SU-DHL-6 (cell line): ENCODE results near the gene ACACA.
"Not testable (repeated sequence)": the region's sequence is repeated elsewhere in the genome, so short reads cannot be mapped to it uniquely, and the experiment has no call there.

Source experiments
- H2AFZ ChIP-seq: fragments of 200-600 bp; sonication (generic); 2 replicates; pipeline ENCODE4 v1.6.1; 2014; ENCODE audit warnings: low read depth, mild to moderate bottlenecking, moderate library complexity, mixed read lengths, antibody characterized with exemption, low read length; ENCODE audit not compliant: severe bottlenecking
- H3F3A ChIP-seq: fragments of 200-600 bp; shearing (Covaris generic); 2 replicates; pipeline ENCODE4 v1.6.0; 2016; ENCODE audit warnings: antibody characterized with exemption, mild to moderate bottlenecking; ENCODE audit not compliant: insufficient read depth
- H3K27ac ChIP-seq: fragments of 200-600 bp; sonication (generic); 2 replicates; pipeline ENCODE4 v1.5.1; 2016; ENCODE audit warnings: low read depth, mild to moderate bottlenecking, low read length, moderate library complexity, mixed read lengths
- H3K27me3 ChIP-seq: fragments of 200-600 bp; sonication (generic), shearing (Covaris generic); 2 replicates; pipeline ENCODE4 v1.6.0; 2014; ENCODE audit warnings: mild to moderate bottlenecking, low read length
- H3K36me3 ChIP-seq: fragments of 200-600 bp; sonication (generic); 2 replicates; pipeline ENCODE4 v1.6.1; 2014; ENCODE audit warnings: mild to moderate bottlenecking, low read length, mixed read lengths
- H3K4me2 ChIP-seq: fragments of 300-600, 200-600 bp; shearing (Covaris generic), sonication (generic); 2 replicates; pipeline ENCODE4 v1.6.0; 2014; ENCODE audit warnings: low read length, low read depth, mild to moderate bottlenecking; ENCODE audit not compliant: poor library complexity, severe bottlenecking
- H3K4me3 ChIP-seq: fragments of 200-600 bp; sonication (generic); 2 replicates; pipeline ENCODE4 v1.5.1; 2014; ENCODE audit warnings: antibody characterized with exemption, low read length, mild to moderate bottlenecking, mixed read lengths; ENCODE audit not compliant: insufficient read depth, poor library complexity, severe bottlenecking
- H3K79me2 ChIP-seq: fragments of 200-600 bp; sonication (generic); 2 replicates; pipeline ENCODE4 v1.6.1; 2014; ENCODE audit warnings: mild to moderate bottlenecking, low read length, moderate library complexity; ENCODE audit not compliant: insufficient read depth
- H3K9ac ChIP-seq: fragments of 200-600 bp; sonication (generic); 2 replicates; pipeline ENCODE4 v1.7.0; 2014; ENCODE audit warnings: mild to moderate bottlenecking, low read length
- H3K9me2 ChIP-seq: fragments of 200-600 bp; sonication (generic); replicated peaks from 2 replicates; pipeline ENCODE4 v1.6.1; 2014; ENCODE audit warnings: low read length; ENCODE audit not compliant: insufficient read depth
- H3K9me3 ChIP-seq: fragments of 200-600 bp; sonication (generic); 2 replicates; pipeline ENCODE4 v1.6.1; 2014; ENCODE audit warnings: low read length, mixed read lengths; ENCODE audit not compliant: insufficient read depth
- H4K20me1 ChIP-seq: fragments of 200-600 bp; sonication (generic); 2 replicates; pipeline ENCODE4 v1.6.1; 2014; ENCODE audit warnings: low read depth, mild to moderate bottlenecking, antibody characterized with exemption, low read length, moderate library complexity, mixed read lengths
- CTCF ChIP-seq: fragments of 200-600 bp; sonication (generic); IDR thresholded peaks from one replicate; pipeline ENCODE4 v1.5.1; 2017; ENCODE audit warnings: antibody characterized with exemption, mild to moderate bottlenecking, low read length, moderate library complexity; ENCODE audit not compliant: insufficient read depth, poor library complexity, severe bottlenecking
- EZH2phosphoT487 ChIP-seq: fragments of 200-600 bp; sonication (generic), shearing (Covaris generic); conservative IDR thresholded peaks from 2 replicates; pipeline ENCODE4 v1.6.1; 2018; ENCODE audit warnings: mild to moderate bottlenecking, antibody characterized with exemption, low read length, moderate library complexity, mixed read lengths

ACACA gene

DNA sequence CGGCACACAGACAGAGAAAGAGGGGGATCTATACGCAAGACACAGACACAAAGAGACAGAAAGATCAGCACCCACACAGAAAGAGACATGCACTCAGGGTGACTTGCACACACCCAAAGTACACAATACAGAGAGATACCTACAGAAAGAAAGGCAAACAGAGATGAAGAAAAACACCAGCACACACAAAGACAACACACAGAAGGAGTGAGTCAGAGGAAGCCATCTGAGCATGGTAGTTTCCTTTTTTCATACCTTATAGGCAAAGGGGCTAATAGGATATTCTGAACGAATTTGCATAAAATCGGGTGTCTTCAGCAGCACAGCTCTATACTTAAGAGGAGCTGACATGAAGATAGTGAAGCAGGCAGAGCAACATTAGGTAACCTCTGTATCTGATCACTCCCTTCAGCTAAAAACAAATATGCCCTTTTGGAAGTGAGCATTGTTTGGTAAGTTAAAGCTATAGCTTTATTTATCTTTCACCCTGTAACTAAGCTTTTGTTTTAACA lies 259.3 kb downstream of the ACACA start:
- peak overlapping the region; percentile 14 for H3K4me3 ChIP-seq
- H2AFZ ChIP-seq: peak overlapping the region; percentile 38
- H3K27me3 ChIP-seq: no peaks in the 10 kb centered on the region
- no peaks in the 10 kb centered on the region for H3K9me2 ChIP-seq
- TF ChIP-seq CTCF (no peak), EZH2phosphoT487 (no peak)
- peak overlapping the region; percentile 32 for H3K9ac ChIP-seq
- no peaks in the 10 kb centered on the region; the same call in 1 of the 2 replicates for H3K36me3 ChIP-seq
- no peaks in the 10 kb centered on the region for H3K79me2 ChIP-seq
- peak overlapping the region; percentile 67 for H3K27ac ChIP-seq
- H3K4me2 ChIP-seq: peak overlapping the region; percentile 56
- no peaks in the 10 kb centered on the region for H4K20me1 ChIP-seq
- H3K9me3 ChIP-seq: no peaks in the 10 kb centered on the region
- 0 out of 2 replicates have a peak, but pooled peaks cover 6% of the 10 kb centered on the region for H3F3A ChIP-seq

DNA sequence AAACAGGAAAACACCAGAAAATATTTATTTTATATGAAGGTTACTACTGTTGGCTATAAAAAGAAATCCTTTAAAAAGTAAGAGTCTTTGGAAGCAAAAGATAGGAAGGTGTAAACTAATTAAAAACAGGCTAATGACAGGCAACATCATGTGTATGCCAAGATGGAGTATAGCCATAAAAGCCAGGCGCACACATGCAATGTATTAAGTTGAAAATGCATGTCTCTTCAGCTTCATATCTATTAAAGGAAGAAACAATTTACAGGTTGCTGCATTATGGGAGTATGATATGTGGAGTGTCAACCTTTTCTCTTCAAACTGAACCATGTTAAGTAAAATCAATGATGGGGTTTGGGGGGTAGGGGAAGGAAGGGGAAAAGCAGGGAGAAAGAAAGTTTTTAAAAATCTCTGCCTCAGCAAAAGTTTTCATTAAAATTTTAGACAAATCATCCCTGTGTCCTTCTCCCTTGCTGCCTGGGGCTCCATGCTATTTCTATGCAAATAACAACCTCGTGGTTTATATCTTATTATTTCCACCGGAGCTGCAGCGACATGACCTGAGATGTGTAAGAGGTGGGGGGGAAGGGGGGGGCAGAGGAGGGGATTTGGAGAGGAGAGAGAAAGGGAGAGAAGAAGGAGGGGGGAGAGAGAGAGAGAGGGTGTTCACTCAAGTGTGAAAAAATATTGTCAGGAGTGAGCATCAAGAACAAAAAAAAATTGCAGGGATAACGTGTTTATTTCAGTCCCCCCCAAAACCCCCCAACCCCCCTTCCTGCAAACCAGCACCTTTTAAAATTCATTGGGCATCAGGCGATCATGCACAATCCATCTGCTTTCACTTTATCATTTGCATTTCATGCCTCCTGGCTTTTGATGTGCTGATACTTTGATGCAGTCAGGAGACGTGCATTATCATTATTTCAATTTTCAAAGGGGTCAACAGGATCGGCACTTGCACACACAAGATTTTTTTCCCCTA lies 260.3 kb downstream of the ACACA start:
- H3K36me3 ChIP-seq: no peaks in the 10 kb centered on the region; the same call in 1 of the 2 replicates
- H3K79me2 ChIP-seq: no peaks in the 10 kb centered on the region
- no peaks in the 10 kb centered on the region for H3K9me2 ChIP-seq
- 0 out of 2 replicates have a peak, but pooled peaks cover 6% of the 10 kb centered on the region for H3F3A ChIP-seq
- TF ChIP-seq EZH2phosphoT487 (no peak), CTCF (no peak)
- peak overlapping the region; percentile 14 for H3K4me3 ChIP-seq
- H3K9me3 ChIP-seq: no peaks in the 10 kb centered on the region
- no peaks in the 10 kb centered on the region for H3K27me3 ChIP-seq
- no peaks in the 10 kb centered on the region for H4K20me1 ChIP-seq
- peak overlapping the region; percentile 67 for H3K27ac ChIP-seq
- H3K9ac ChIP-seq: peak overlapping the region; percentile 32
- H3K4me2 ChIP-seq: peak overlapping the region; percentile 56
- H2AFZ ChIP-seq: peak overlapping the region; percentile 38

DNA sequence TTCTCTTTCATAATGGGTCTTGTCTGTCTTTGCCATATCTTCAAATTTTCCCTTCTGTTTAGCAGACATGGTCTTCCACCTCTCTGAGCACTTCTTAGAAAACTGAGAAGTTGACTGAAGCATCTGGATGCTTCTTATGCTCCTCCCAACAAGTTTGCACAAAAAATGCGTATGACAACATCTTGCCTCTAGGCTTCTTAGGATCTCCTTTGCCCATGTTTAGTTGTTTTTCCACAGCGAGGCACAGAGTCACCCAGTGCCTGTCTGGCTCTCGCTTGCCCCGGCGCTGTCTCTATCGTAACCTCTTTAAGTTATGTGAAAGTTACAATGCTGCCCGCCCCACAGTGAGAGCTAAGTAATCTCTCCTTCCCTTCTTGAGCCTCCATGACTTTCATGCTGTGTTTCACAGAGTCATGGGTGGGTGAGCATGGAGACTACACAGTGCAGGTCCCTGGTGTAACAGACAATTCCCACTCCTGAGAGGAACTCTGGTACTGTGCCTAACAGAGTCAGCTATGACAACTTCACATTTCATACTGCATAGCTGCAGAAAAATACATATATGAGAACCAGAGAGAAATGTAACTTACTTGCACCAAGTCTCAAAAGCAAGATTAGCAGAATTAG lies 262.4 kb downstream of the ACACA start:
- H3K27me3 ChIP-seq: no peaks in the 10 kb centered on the region
- no peaks in the 10 kb centered on the region for H3K79me2 ChIP-seq
- H3K36me3 ChIP-seq: no peaks in the 10 kb centered on the region; the same call in 1 of the 2 replicates
- 0 out of 2 replicates have a peak, but pooled peaks cover 5% of the 10 kb centered on the region for H3F3A ChIP-seq
- no peaks in the 10 kb centered on the region for H3K9me3 ChIP-seq
- no peak overlapping the region for H3K27ac ChIP-seq
- no peaks in the 10 kb centered on the region for H3K9me2 ChIP-seq
- TF ChIP-seq CTCF (no peak), EZH2phosphoT487 (no peak)
- no peak overlapping the region for H2AFZ ChIP-seq
- H3K4me3 ChIP-seq: no peak overlapping the region
- H3K9ac ChIP-seq: no peak overlapping the region
- no peak overlapping the region for H3K4me2 ChIP-seq
- H4K20me1 ChIP-seq: no peaks in the 10 kb centered on the region

DNA sequence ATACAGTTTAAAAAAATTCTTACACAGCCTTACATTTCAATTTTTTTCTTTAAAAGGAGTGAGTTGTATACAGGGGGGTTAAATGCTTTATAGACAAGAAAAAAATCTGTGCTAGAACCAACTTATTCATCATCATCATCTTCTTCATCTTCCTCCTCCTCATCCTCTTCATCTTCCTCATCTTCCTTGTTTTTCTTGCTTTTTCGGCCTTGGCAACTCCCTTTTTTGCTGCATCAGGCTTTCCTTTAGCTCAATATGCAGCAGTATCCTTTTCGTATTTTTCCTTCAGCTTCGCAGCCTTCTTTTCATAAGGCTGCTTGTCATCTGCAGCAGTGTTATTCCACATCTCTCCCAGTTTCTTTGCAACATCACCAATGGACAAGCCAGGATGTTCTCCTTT lies 263.1 kb downstream of the ACACA start:
- H2AFZ ChIP-seq, H4K20me1 ChIP-seq, H3K9me2 ChIP-seq, H3K9ac ChIP-seq, H3K4me3 ChIP-seq, H3K4me2 ChIP-seq, H3K9me3 ChIP-seq, H3F3A ChIP-seq, H3K27ac ChIP-seq, H3K27me3 ChIP-seq, H3K79me2 ChIP-seq, H3K36me3 ChIP-seq: not testable (repeated sequence)
